Measurements from ENCODE around the gene FMN1. TPM values are rescaled to one million over a fixed set of nuclear protein-coding genes. Genes with fewer than 3 reads are reported as not detected.
"Not testable (repeated sequence)": the region's sequence is repeated elsewhere in the genome, so short reads cannot be mapped to it uniquely, and the experiment has no call there.

The FMN1 gene
- total RNA-seq, 4 donors from 2014 or later: 32.6 to 102 (median 63.0) TPM

DNA sequence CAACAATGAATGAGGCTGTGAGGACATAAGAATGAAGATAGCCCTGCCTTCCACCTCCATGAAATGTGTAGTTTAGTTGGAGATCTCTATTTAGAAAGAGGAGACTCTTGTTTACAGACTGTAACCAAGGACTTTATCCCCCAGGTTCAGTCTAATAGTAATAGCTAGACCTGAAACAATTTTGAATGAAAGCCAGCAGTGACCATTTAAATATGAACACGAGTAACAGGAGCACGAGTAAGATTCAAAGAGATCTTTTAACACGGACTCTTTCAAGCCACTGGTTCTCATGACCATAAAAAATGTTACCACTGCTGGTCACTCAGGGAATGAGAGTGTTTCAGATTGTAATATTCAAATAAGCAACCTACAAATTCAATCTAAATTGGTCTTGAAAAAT lies 123.1 kb downstream of the FMN1 start:
- Histone ChIP-seq H3K27ac (no peak overlapping the region), H3K4me3 (no peak overlapping the region), H3K27me3 (no peaks in the 10 kb centered on the region), H3K36me3 (no peaks in the 10 kb centered on the region), H3K9me3 (no peaks in the 10 kb centered on the region), H3K4me1 (peaks cover 4 to 16% (median 10%) of the 10 kb centered on the region in 4 donors)
- no peak for DNase-seq
- 58 to 67% methylated on average over 3 of the region's 3 CpGs for WGBS, 2 donors (ENCODE audit: low coverage in 1 of 2)
- intact Hi-C loops (cut with DNase I; ENCODE audit: low total_unique reads): no loop called here
- in situ Hi-C loops (cut with MboI; ENCODE audit: low pct_ligation_motif_present in 1 of 4, low pct_unique_long_range_greater_than_20kb in 1 of 4, low sequenced_read_pairs in 3 of 4): loop anchor here in 1 of 4 donors (10.0 kb wide), 1 partner anchor 47 kb away; no protein-coding TSS in a partner anchor
- no peak for TF ChIP-seq POLR2A (IDR thresholded peaks at IDR 0.05)
- TF ChIP-seq EP300 (IDR thresholded peaks at IDR 0.05; ENCODE audit: low read depth): no peak
- TF ChIP-seq, protein P1, sequence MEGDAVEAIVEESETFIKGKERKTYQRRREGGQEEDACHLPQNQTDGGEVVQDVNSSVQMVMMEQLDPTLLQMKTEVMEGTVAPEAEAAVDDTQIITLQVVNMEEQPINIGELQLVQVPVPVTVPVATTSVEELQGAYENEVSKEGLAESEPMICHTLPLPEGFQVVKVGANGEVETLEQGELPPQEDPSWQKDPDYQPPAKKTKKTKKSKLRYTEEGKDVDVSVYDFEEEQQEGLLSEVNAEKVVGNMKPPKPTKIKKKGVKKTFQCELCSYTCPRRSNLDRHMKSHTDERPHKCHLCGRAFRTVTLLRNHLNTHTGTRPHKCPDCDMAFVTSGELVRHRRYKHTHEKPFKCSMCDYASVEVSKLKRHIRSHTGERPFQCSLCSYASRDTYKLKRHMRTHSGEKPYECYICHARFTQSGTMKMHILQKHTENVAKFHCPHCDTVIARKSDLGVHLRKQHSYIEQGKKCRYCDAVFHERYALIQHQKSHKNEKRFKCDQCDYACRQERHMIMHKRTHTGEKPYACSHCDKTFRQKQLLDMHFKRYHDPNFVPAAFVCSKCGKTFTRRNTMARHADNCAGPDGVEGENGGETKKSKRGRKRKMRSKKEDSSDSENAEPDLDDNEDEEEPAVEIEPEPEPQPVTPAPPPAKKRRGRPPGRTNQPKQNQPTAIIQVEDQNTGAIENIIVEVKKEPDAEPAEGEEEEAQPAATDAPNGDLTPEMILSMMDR (IDR thresholded peaks at IDR 0.05): no peak
- TF ChIP-seq POLR2AphosphoS5 (IDR thresholded peaks at IDR 0.05): no peak

DNA sequence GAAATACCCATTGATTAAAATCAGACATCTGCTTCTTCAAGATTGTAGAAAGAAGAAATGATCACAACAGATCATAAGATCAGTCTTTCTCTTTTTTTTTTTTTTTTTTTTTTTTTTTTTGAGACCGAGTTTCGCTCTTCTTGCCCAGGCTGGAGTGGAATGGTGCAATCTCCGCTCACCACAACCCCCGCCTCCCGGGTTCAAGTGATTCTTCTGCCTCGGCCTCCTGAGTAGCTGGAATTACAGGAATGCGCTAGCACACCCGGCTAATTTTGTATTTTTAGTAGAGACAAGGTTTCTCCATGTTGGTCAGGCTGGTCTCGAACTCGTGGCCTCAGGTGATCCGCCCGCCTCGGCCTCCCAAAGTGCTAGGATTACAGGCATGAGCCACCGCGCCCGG lies 124.6 kb downstream of the FMN1 start:
- WGBS, 2 donors (ENCODE audit: low coverage in 1 of 2): 95 to 100% methylated on average over 4 to 16 of the region's 16 CpGs
- H3K36me3 ChIP-seq; H3K4me3 ChIP-seq; H3K9me3 ChIP-seq; intact Hi-C loops (cut with DNase I; ENCODE audit: low total_unique reads); H3K27me3 ChIP-seq; DNase-seq: not testable (repeated sequence)
- Histone ChIP-seq H3K4me1 (peaks cover 4 to 21% (median 11%) of the 10 kb centered on the region in 4 donors), H3K27ac (peak overlapping the region in 1 of 4 donors; percentile 80)
- in situ Hi-C loops (cut with MboI; ENCODE audit: low pct_ligation_motif_present in 1 of 4, low pct_unique_long_range_greater_than_20kb in 1 of 4, low sequenced_read_pairs in 3 of 4): loop anchor here in 1 of 4 donors (10.0 kb wide), 1 partner anchor 45 kb away; no protein-coding TSS in a partner anchor

DNA sequence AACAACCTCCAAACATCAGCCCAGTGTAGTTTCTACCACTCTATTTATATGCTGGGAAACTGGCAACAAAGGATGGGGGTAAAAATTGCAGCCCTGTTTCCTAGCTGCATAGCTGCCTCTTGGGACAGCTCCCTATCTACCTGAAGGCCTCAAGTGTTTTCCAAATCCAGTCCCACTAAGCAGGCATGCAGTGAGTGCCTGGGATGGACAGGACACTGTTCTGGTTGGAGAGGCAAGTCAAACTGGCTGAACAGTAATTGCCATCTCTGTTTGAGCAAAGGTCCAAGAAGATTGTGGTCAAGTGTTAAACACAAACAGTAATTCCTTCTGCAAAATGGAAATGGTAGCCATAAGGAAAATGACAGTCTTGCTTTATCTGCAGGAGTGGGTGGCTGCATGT lies 125.4 kb downstream of the FMN1 start:
- intact Hi-C loops (cut with DNase I; ENCODE audit: low total_unique reads): no loop called here

DNA sequence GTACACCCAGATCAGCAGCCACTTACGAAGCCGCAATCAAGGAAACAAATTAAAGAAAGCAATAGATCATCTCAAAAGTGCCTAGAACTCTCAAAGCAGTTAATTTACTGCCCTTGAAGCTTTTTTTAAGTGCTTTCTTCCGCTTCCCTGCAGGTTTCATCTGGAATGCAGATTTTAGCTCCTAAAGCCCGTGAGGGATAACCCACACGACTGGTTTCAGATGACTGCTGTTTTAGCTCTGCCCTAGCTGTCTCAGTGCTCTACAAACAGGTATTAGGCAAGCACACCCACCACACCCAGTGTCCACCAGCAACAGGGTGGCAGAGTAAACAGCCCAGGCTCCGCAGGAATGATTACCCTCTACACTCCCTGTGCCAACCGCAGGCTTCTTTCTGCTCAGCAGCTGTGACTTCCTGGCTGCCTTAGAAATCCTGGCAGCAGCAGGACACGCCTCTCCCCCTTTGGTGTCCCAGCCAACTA lies 126.0 kb downstream of the FMN1 start:
- intact Hi-C loops (cut with DNase I; ENCODE audit: low total_unique reads): no loop called here
- H3K4me3 ChIP-seq: peak overlapping the region in 3 of 4 donors; percentile 25 to 40 (median 35)
- H3K27ac ChIP-seq: peak overlapping the region; percentile 80 to 90 (median 89)
- H3K4me1 ChIP-seq: peaks cover 4 to 35% (median 17%) of the 10 kb centered on the region in 4 donors
- TF ChIP-seq POLR2A (IDR thresholded peaks at IDR 0.05): no peak
- TF ChIP-seq, protein P1 (IDR thresholded peaks at IDR 0.05): no peak
- TF ChIP-seq EP300 (IDR thresholded peaks at IDR 0.05; ENCODE audit: low read depth): no peak
- TF ChIP-seq POLR2AphosphoS5 (IDR thresholded peaks at IDR 0.05): peak in 2 of 3 donors; percentile 57 to 61
- in situ Hi-C loops (cut with MboI; ENCODE audit: low pct_ligation_motif_present in 1 of 4, low pct_unique_long_range_greater_than_20kb in 1 of 4, low sequenced_read_pairs in 3 of 4): no loop called here
- no peaks in the 10 kb centered on the region for H3K36me3 ChIP-seq
- 30 to 80% methylated on average over 1 to 8 of the region's 8 CpGs for WGBS, 2 donors (ENCODE audit: low coverage in 1 of 2)
- no peaks in the 10 kb centered on the region for H3K9me3 ChIP-seq
- no peaks in the 10 kb centered on the region for H3K27me3 ChIP-seq
- peak; percentile 87 for DNase-seq

More for the DNA sequence above, 125.4 kb downstream of the FMN1 start:
- Histone ChIP-seq H3K36me3 (no peaks in the 10 kb centered on the region), H3K4me3 (no peak overlapping the region), H3K27me3 (no peaks in the 10 kb centered on the region), H3K27ac (peak overlapping the region; percentile 80 to 90 (median 89)), H3K9me3 (no peaks in the 10 kb centered on the region), H3K4me1 (peaks cover 4 to 29% (median 15%) of the 10 kb centered on the region in 4 donors)
- in situ Hi-C loops (cut with MboI; ENCODE audit: low pct_ligation_motif_present in 1 of 4, low pct_unique_long_range_greater_than_20kb in 1 of 4, low sequenced_read_pairs in 3 of 4): no loop called here
- DNase-seq: no peak
- TF ChIP-seq POLR2A (IDR thresholded peaks at IDR 0.05) (no peak), POLR2AphosphoS5 (IDR thresholded peaks at IDR 0.05) (no peak), EP300 (IDR thresholded peaks at IDR 0.05; ENCODE audit: low read depth) (no peak)
- TF ChIP-seq, protein P1 (IDR thresholded peaks at IDR 0.05): no peak

Measured in transverse colon (tissue), 4 donors.